Activated naive CD8-positive, alpha-beta T cell (primary cell): Measurements from ENCODE around the gene CENPB.

Source experiments
- H3K27ac Mint-ChIP-seq: one replicate; pipeline ENCODE4 v1.8.0; 2021; ENCODE audit warnings: mixed read lengths
- H3K27me3 Mint-ChIP-seq: one replicate; pipeline ENCODE4 v1.8.0; 2021; ENCODE audit warnings: mixed read lengths
- H3K36me3 Mint-ChIP-seq: one replicate; pipeline ENCODE4 v1.8.0; 2021; ENCODE audit warnings: mixed read lengths
- H3K4me1 Mint-ChIP-seq: one replicate; pipeline ENCODE4 v1.8.0; 2021; ENCODE audit warnings: low read depth, mixed read lengths
- H3K4me3 Mint-ChIP-seq: one replicate; pipeline ENCODE4 v1.8.0; 2021; ENCODE audit warnings: mild to moderate bottlenecking, mixed read lengths
- H3K9me3 Mint-ChIP-seq: one replicate; pipeline ENCODE4 v1.8.0; 2021; ENCODE audit warnings: low read depth, mixed read lengths

CENPB gene

DNA sequence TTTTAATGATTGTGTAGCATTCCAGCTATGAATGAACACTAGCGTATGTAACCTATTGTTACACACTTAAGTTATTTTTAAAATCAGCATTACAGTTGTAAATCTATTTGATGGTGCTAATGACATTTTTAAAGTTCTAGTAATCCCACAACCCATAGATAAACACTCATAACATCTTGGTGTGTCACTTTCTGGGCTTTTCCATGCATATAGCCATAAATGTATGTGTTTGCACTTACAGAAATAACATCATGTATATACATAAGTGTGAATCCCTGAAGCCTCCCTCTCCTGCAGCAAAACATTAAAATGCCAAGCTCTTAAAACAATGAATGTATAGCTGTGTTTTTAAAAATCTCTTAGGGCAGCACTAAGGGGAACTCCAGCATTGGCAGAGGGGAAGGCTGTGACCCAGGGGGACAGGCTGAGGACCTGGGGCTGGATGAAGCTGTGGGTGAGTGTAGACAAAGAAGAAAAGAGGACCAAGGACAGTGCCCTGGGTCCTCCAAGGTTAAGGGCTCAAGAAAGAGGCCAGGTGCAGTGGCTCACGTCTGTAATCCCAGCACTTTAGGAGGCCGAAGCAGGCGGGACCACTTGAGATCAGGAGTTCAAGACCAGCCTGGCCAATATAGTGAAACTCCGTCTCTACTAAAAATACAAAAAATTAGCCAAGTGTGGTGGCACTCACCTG lies 929 bp upstream of the CENPB start:
- Mint-ChIP-seq H3K27me3 (no peaks in the 10 kb centered on the region), H3K36me3 (no peaks in the 10 kb centered on the region), H3K4me1 (peaks cover 27% of the 10 kb centered on the region), H3K9me3 (no peaks in the 10 kb centered on the region), H3K4me3 (peak overlapping the region; percentile 71), H3K27ac (peak overlapping the region; percentile 58)

DNA sequence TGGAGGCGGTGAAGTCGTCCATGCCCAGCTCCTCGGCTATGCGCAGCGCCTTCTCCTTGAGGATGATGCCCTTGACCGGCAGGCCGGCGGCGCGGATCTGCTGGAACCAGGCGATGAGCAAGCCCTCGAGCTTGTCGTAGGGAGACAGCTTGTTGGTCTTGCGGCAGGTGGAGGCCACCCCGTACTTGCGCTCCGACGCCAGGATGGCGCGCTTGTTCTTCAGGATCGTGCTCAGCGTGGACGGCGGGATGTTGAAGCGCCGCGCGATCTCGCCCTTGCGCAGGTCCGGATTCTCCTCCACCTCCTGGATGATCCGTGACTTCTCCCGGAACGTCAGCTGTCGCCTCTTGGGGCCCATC lies 435 bp downstream of the CENPB start:
- H3K9me3 Mint-ChIP-seq, result no peaks in the 10 kb centered on the region
- no peaks in the 10 kb centered on the region for H3K36me3 Mint-ChIP-seq
- H3K4me3 Mint-ChIP-seq, result peak overlapping the region; percentile 85
- peaks cover 35% of the 10 kb centered on the region for H3K4me1 Mint-ChIP-seq
- H3K27me3 Mint-ChIP-seq, result no peaks in the 10 kb centered on the region
- peak overlapping the region; percentile 28 for H3K27ac Mint-ChIP-seq

DNA sequence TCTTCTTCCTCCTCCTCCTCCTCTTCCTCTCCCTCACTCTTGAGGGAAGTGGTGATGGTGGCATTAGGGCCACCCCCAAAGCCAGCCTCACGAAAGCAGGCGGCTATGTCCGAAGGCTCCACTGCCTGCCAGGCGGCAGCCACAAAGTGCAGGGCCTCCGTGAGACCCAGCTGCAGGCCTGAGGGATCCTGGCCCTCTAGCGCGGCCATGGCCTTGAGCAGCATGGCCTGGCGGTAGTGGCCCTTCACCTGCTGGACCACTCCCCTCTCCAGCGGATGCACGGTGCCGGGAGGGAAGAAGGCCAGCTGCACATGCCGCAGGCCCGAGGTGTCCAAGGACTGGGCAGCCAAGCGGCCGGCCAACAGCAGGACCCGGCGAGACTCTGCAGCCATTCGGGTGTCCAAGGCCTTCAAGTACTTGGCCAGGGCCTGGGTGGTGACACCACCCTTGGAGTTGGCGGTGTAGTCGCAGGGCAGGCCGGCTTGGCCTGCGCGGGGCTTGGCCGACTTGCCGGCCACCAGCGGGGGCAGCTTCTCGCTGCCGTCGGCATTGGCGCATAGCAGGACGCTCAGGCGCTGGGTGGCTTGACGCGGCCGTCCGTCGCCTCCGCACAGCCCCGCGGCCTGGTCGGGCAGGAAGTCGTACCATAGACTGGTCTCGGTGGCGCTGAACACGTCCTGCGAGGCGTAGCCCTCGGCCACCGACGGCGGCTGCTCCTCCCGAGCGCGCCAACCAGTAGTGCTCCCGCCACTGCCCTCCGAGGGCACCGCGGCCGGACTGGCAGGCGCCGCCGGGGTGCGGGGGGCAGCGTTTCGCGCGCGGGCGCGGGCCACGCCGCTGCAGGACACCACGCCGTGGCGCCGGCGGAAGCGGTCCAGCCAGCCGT lies 1.1 kb downstream of the CENPB start:
- H3K9me3 Mint-ChIP-seq, result no peaks in the 10 kb centered on the region
- no peaks in the 10 kb centered on the region for H3K36me3 Mint-ChIP-seq
- H3K27me3 Mint-ChIP-seq, result no peaks in the 10 kb centered on the region
- peaks cover 40% of the 10 kb centered on the region for H3K4me1 Mint-ChIP-seq
- H3K4me3 Mint-ChIP-seq, result peak overlapping the region; percentile 63
- H3K27ac Mint-ChIP-seq, result no peak overlapping the region

DNA sequence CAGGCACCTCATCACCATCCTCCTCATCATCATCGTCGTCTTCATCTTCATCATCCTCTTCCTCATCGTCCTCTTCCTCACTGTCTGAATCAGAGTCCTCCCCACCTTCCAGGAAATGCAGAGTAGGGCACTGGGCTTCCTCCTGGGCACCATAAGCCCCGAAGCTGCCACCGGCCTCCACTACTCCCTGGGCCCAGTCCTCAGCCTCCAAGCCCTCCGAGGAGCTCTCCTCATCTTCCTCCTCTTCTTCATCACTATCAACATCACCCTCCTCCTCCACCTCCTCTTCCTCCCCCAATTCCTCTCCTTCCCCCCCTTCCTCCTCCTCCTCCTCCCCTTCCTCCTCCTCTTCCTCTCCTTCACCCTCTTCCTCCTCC lies 1.7 kb downstream of the CENPB start:
- no peaks in the 10 kb centered on the region for H3K9me3 Mint-ChIP-seq
- no peaks in the 10 kb centered on the region for H3K27me3 Mint-ChIP-seq
- H3K27ac Mint-ChIP-seq, result peak overlapping the region; percentile 50
- peaks cover 41% of the 10 kb centered on the region for H3K4me1 Mint-ChIP-seq
- peak overlapping the region; percentile 63 for H3K4me3 Mint-ChIP-seq
- no peaks in the 10 kb centered on the region for H3K36me3 Mint-ChIP-seq

DNA sequence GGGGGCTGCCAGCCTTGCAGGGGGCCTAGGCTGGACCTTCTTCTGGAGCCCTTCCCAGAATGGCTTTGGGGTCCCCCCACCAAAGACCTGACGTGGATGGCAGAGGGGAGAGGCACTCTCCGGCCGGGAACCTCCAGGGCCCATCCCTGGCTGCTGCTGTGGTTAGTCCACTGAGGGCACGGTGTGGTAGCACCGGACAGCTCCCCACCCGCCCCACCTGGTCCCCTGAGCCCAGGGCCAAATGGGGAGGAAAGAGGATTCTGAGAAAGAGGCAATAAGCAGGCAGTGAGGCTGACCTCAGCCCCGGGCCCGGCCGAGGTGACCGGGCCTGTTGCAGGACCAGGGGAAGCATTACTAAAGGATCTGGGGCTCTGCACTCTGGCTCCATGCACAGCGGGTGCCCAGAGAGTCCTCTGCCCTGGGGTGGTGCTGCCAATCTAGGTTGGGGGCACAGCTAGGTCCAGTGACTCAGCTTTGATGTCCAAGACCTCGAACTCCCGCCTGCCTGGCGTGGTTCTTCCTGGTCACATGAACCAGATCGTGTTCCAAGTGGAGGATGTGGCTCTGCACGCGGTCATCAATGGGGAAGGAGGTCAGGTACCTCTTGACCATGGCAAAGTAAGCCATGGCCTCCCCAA lies 2.2 kb downstream of the CENPB start:
- peak overlapping the region; percentile 52 for H3K4me3 Mint-ChIP-seq
- no peaks in the 10 kb centered on the region for H3K36me3 Mint-ChIP-seq
- H3K27ac Mint-ChIP-seq, result no peak overlapping the region
- H3K27me3 Mint-ChIP-seq, result no peaks in the 10 kb centered on the region
- no peaks in the 10 kb centered on the region for H3K9me3 Mint-ChIP-seq
- H3K4me1 Mint-ChIP-seq, result peaks cover 41% of the 10 kb centered on the region

DNA sequence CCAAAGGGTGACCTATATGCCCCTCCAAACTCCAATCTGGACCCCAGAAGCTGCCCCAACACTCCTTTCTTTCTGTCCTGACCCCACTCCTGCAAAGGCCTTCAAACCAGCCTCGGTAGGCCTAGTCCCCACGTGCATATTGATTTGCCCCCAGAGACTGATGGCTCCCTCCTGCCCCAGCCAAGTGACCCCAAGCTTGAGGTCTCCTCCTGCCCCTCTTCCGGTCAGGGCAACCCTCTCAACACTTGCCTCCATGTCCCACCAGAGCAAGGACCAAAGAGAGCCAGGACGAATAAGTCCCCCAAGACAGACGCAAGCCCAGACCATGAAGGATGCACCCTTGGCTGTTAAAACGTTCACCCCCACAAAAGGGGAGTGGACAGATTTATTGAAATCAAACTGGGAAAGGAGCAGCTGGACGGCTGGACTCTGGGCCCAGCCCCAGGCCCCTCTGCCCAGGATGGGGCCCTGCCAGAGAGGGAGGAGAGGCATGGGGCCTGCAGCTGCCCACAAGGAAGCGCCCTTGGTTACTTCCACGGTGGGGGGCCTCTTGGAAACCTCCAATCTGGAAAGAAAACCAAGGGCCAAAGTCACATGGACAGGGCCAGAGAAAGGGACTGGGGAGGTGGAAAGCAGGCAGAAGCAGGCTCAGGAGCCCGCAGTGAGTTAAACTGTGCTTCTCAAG lies 2.9 kb downstream of the CENPB start:
- peaks cover 37% of the 10 kb centered on the region for H3K4me1 Mint-ChIP-seq
- no peaks in the 10 kb centered on the region for H3K36me3 Mint-ChIP-seq
- H3K4me3 Mint-ChIP-seq, result peak overlapping the region; percentile 30
- no peaks in the 10 kb centered on the region for H3K27me3 Mint-ChIP-seq
- H3K27ac Mint-ChIP-seq, result no peak overlapping the region
- H3K9me3 Mint-ChIP-seq, result no peaks in the 10 kb centered on the region

DNA sequence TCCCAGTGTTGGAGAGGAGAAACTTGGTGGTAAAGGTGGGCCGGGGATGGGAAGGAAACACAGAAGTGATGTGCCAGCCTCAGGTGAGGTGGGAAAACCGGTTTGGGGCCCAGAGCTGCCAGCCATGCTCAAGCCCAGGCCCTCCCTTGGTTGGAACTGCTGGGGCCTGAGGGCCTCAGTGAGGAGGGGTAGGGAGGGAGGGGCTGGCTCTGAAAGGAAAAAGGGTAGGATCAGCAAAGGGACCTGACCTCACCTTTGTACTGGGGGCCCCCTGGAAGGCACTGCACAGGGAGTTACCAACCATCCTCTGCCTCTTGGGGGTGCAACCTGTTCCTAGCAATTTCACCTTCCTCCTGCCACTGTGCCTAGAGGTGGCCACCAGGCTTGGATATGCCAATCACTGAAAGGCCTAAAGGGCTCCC lies 3.5 kb downstream of the CENPB start:
- H3K9me3 Mint-ChIP-seq, result no peaks in the 10 kb centered on the region
- no peaks in the 10 kb centered on the region for H3K36me3 Mint-ChIP-seq
- peak overlapping the region; percentile 22 for H3K27ac Mint-ChIP-seq
- H3K4me3 Mint-ChIP-seq, result peak overlapping the region; percentile 30
- peaks cover 36% of the 10 kb centered on the region for H3K4me1 Mint-ChIP-seq
- H3K27me3 Mint-ChIP-seq, result no peaks in the 10 kb centered on the region

DNA sequence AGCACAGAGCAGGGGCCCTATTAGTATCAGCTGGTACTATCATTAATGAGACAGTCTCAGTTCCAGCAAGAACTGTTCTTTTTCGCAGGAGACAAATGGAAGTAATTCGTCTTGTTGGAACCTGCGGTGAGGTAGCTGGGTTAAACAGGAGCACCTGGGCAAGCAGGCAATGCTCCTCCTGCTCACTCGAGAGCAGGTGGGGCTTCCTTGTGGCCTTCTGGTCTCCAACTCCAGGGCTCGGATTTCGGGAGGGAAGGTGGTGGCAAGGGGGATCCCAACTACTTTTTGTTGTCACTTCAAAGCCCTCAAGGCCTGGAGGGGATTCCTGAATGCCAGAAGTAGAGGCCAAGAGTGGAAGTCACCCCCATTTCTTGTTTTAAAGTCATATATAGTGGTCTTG lies 3.9 kb downstream of the CENPB start:
- no peaks in the 10 kb centered on the region for H3K27me3 Mint-ChIP-seq

DNA sequence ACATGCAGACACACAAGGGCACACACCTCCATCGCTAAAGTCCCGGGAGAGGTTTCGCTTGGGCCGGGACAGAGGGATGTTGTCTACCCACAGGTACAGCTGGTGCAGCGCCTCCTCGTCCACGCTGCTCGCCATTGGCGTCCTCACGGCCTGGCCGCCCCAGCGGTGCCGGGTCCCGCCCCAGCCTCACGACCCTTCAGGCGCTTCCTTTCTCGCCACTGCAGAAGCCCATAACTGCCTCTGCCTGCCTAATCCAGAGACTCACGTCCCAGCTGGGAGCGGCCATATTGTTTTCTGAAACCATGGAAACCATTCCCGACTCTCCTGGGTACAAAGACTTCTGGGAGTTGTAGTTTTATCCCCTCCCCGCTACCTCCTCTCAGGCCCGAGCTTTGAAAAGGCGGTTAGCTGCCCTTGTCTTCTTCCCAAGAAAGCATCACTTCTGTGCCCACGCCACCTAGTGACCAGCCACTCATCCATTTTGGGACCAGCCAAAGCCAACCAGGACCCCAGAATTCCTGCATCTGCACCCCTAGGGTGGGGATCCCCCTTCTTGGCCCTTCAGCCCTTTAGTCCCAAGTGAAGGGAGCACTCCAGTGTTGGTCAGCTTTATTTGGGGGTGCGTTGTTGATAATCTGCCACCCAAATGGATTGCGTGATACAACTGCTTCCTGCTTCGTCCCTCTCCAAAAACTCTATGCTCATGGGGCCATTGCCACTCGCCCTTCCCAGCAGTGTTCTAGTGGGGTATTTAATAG lies 5.2 kb downstream of the CENPB start, which contains the start of gene SPEF1:
SPEF1 (minus strand) TSS at position 296 of the 758 bp plus-strand sequence; CDS start at position 135, 161 bp downstream.
- Mint-ChIP-seq H3K9me3 (no peaks in the 10 kb centered on the region), H3K4me1 (peaks cover 39% of the 10 kb centered on the region), H3K27ac (peak within 1 kb of the TSS; percentile 50), H3K27me3 (no peaks in the 10 kb centered on the region), H3K36me3 (no peaks in the 10 kb centered on the region), H3K4me3 (peak within 1 kb of the TSS; percentile 33)

More for the DNA sequence above, 3.9 kb downstream of the CENPB start:
- Mint-ChIP-seq H3K27ac (peak overlapping the region; percentile 50), H3K9me3 (no peaks in the 10 kb centered on the region), H3K4me3 (no peak overlapping the region), H3K4me1 (peaks cover 36% of the 10 kb centered on the region), H3K36me3 (no peaks in the 10 kb centered on the region)

DNA sequence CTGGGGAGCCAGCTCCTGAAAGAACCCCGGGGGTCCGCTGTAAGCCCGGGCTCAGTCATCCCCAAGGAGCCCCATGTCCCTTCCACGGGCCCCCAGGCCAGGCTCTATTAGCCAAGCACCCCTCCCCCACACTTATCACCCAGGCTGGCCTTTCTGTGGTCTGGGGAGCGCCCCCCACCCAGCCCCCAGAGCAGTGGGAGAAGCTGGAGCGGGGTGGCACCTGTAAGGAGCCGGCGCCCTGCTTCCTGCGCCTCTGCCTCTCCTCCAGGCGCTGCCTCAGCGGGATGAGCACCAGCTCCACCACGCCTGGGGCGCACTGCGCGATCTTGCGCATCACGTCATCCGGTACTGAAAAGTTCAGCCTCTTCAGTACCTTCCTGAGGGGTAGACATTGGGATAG lies 7.6 kb downstream of the CENPB start:
- Mint-ChIP-seq H3K27me3 (no peaks in the 10 kb centered on the region), H3K27ac (no peak overlapping the region), H3K36me3 (no peaks in the 10 kb centered on the region), H3K4me1 (peaks cover 31% of the 10 kb centered on the region), H3K9me3 (no peaks in the 10 kb centered on the region), H3K4me3 (peak overlapping the region; percentile 31)

DNA sequence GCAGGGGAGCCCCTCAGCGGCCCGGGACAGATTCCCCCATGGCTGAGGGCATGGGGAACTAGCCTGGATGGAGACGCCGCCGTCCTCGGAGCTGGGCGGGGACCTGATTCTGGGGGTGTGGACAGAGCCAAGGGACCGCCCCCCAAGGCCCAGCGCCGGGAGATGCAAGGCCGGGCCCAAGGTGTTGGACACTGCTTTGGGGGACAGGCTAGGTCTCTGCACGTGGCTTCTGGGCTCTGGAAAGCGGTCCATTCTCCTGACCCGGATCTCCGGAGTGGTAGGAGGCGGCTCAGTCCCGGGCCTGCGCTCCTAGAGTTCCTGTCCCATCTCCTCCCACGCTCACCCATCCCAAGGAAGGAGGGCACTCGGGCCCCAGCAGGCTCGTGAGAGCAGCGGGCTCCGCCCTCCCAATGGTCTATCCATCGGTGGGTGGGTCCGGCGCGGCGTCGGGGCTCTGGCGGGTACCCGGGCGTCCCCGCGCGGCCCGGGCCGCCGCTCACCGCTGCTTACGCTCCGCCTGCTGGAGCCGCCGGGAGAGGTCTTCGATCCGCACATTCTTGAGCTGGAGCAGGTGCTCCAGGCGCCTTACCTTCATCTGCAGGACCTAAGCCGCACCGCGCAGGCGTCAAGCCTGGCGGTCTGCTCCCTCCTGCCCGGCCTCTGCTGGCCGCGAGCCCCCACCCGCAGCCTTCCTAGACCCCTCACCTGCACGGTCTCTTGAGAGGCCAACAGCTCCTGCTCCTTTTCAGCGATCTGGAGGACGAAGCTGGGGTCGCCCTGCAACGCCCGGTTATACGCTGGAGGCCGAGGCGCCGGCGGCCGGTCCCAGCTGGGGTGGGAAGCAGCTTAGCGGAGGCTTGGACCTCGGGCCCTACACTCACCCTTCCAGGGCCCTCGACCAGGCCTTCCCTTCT lies 8.6 kb downstream of the CENPB start:
- Mint-ChIP-seq H3K27me3 (no peaks in the 10 kb centered on the region), H3K4me3 (peak overlapping the region; percentile 78), H3K27ac (no peak overlapping the region), H3K9me3 (no peaks in the 10 kb centered on the region), H3K4me1 (peaks cover 26% of the 10 kb centered on the region), H3K36me3 (no peaks in the 10 kb centered on the region)

DNA sequence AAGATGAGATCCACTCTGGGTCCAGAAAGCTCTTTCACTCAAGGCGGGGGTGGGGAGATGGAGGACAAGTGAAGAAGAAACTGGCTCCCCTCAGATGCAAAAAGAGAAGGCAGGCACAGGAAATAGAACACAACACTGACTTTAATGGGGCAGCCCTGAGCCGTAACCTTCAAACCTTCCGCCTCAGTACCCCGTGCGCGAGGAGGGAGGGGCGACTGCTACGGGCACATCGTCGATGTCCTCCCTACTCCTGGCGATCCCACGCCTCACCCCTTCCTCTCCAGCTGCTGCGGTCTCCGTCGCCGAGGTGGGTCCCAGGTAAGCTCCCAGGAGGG lies 9.2 kb downstream of the CENPB start:
- Mint-ChIP-seq H3K4me1 (peaks cover 23% of the 10 kb centered on the region), H3K27ac (no peak overlapping the region), H3K9me3 (no peaks in the 10 kb centered on the region), H3K27me3 (no peaks in the 10 kb centered on the region), H3K4me3 (peak overlapping the region; percentile 78), H3K36me3 (no peaks in the 10 kb centered on the region)

DNA sequence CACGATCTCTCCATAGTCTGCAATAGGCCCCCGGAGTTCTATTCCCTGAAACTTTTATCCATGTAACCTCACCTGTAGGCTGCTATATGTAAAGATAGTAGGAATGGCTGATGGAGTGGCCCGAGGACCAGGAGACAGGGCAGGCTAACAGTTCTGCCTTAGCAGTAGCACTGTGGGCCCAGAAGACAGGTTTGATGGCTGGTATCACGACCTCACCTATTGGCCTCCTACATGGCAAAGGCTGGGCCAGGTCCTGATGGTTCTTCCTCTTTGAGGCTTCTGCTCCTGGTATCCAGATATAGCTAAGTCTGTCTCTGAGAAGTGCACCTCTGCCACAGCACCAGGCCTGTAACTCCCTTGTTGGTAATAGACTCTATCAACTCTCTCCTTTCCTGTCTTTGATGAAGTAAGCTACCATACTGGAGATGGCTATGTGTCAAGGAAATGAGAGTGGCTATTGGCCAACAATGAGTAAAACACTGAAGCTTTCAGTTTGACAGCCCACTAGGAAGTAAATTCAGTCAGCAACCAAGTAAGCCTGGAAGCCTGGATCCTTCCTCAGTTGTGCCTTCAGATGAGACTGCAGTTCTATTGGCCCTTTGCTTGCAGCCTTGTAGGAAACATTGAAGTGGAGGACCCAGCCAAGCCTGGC lies 11.0 kb downstream of the CENPB start:
- Mint-ChIP-seq H3K27me3 (no peaks in the 10 kb centered on the region), H3K27ac (no peak overlapping the region), H3K4me1 (peaks cover 11% of the 10 kb centered on the region), H3K9me3 (no peaks in the 10 kb centered on the region), H3K4me3 (no peak overlapping the region), H3K36me3 (no peaks in the 10 kb centered on the region)
